HEK293 (cell line): ENCODE data around the gene TESK2.
A peak's percentile ranks its signal among the peaks of the same experiment; 100 is the strongest.

Experiments
- CTCF ChIA-PET: fragments of 350-600 bp; formaldehyde crosslinking; extraction: SDS; loops from one replicate; lab custom pipeline; 2021; ENCODE audit warnings: antibody characterized with exemption; lab: Yijun Ruan, JAX
- POLR2A ChIA-PET: fragments of 300-600 bp; formaldehyde crosslinking; extraction: SDS; loops from one replicate; lab custom pipeline; 2020; ENCODE audit warnings: antibody characterized with exemption, inconsistent platforms; lab: Yijun Ruan, JAX
- H3K27ac ChIP-seq: fragments of 200-500 bp; sonication (Bioruptor generic); 2 replicates; pipeline ENCODE4 v1.5.1; 2014; ENCODE audit warnings: low read depth, low read length, control low read depth, inconsistent platforms; ENCODE audit errors: extremely low read depth
- H3K36me3 ChIP-seq, 2 experiments: fragments of 200-500 bp in 1 of 2; sonication (Bioruptor generic) in 1 of 2; 1 replicate in 1 of 2; 2 replicates in 1 of 2; pipeline ENCODE4 v1.5.1; 2014 to 2017; ENCODE audit warnings: inconsistent platforms in 2 of 2, low read length in 2 of 2; ENCODE audit not compliant: control insufficient read depth in 2 of 2, insufficient read depth in 1 of 2
- H3K4me1 ChIP-seq: fragments of 200-500 bp; sonication (Bioruptor generic); 2 replicates; pipeline ENCODE4 v1.5.1; 2014; ENCODE audit warnings: mild to moderate bottlenecking, low read length, inconsistent platforms; ENCODE audit not compliant: control insufficient read depth, insufficient read depth
- H3K4me3 ChIP-seq: 2 replicates; pipeline ENCODE4 v1.5.1; 2011; ENCODE audit warnings: low read depth, mild to moderate bottlenecking, control low read depth, low read length, moderate library complexity
- H3K9me3 ChIP-seq: fragments of 200-500 bp; sonication (Bioruptor generic); 2 replicates; pipeline ENCODE4 v1.5.1; 2014; ENCODE audit warnings: low read depth, low read length, inconsistent platforms; ENCODE audit not compliant: control insufficient read depth, insufficient read depth
- INSM2 ChIP-seq: fragments of 450-650 bp; formaldehyde crosslinking; IDR thresholded peaks from 2 replicates; pipeline ENCODE4 v1.5.1; 2016; ENCODE audit warnings: missing biosample characterization, missing genetic modification characterization
- KLF8 ChIP-seq: fragments of 450-650 bp; formaldehyde crosslinking; IDR thresholded peaks from 2 replicates; pipeline ENCODE4 v1.5.1; 2016; ENCODE audit warnings: missing biosample characterization, missing genetic modification characterization
- REST ChIP-seq: fragments of 450-650 bp; formaldehyde crosslinking; IDR thresholded peaks from 2 replicates; pipeline ENCODE4 v1.5.1; 2016; ENCODE audit warnings: missing biosample characterization, missing genetic modification characterization
- ZBTB21 ChIP-seq: fragments of 450-650 bp; formaldehyde crosslinking; IDR thresholded peaks from 2 replicates; pipeline ENCODE4 v1.5.1; 2017; ENCODE audit warnings: missing biosample characterization, missing genetic modification characterization
- ZEB2 ChIP-seq: fragments of 450-650 bp; formaldehyde crosslinking; IDR thresholded peaks from 2 replicates; pipeline ENCODE4 v1.5.1; 2016; ENCODE audit warnings: missing biosample characterization, missing genetic modification characterization
- ZNF133 ChIP-seq: fragments of 450-650 bp; formaldehyde crosslinking; IDR thresholded peaks from 2 replicates; pipeline ENCODE4 v1.5.1; 2016; ENCODE audit warnings: missing biosample characterization, missing genetic modification characterization
- ZNF16 ChIP-seq: fragments of 450-650 bp; formaldehyde crosslinking; IDR thresholded peaks from 2 replicates; pipeline ENCODE4 v1.5.1; 2016; ENCODE audit warnings: low read depth, missing biosample characterization, missing genetic modification characterization
- ZNF280D ChIP-seq: fragments of 450-650 bp; formaldehyde crosslinking; IDR thresholded peaks from 2 replicates; pipeline ENCODE4 v1.5.1; 2016; ENCODE audit warnings: missing biosample characterization, missing genetic modification characterization
- ZNF449 ChIP-seq: fragments of 450-650 bp; formaldehyde crosslinking; IDR thresholded peaks from 2 replicates; pipeline ENCODE4 v1.5.1; 2017; ENCODE audit warnings: missing biosample characterization, mild to moderate bottlenecking, missing genetic modification characterization, moderate library complexity
- ZNF521 ChIP-seq: fragments of 450-650 bp; formaldehyde crosslinking; IDR thresholded peaks from 2 replicates; pipeline ENCODE4 v1.5.1; 2017; ENCODE audit warnings: missing biosample characterization, mild to moderate bottlenecking, missing genetic modification characterization
- ZNF560 ChIP-seq: fragments of 450-650 bp; formaldehyde crosslinking; IDR thresholded peaks from 2 replicates; pipeline ENCODE4 v1.5.1; 2017; ENCODE audit warnings: missing biosample characterization, missing genetic modification characterization, borderline replicate concordance
- ZNF626 ChIP-seq: fragments of 450-650 bp; sonication (Bioruptor Pico); formaldehyde crosslinking; IDR thresholded peaks from 2 replicates; pipeline ENCODE4 v1.5.1; 2018; ENCODE audit warnings: missing biosample characterization, missing genetic modification characterization, inconsistent platforms
- ZNF629 ChIP-seq: fragments of 450-650 bp; formaldehyde crosslinking; IDR thresholded peaks from 2 replicates; pipeline ENCODE4 v1.5.1; 2017; ENCODE audit warnings: missing biosample characterization, missing genetic modification characterization
- ZNF677 ChIP-seq: fragments of 450-650 bp; IDR thresholded peaks from 2 replicates; pipeline ENCODE4 v1.5.0; 2018; ENCODE audit warnings: missing biosample characterization, mild to moderate bottlenecking, missing genetic modification characterization, moderate library complexity
- TF ChIP-seq, protein P1 (sequence below): fragments of 450-650 bp; formaldehyde crosslinking; IDR thresholded peaks from 2 replicates; pipeline ENCODE4 v1.5.0; 2017; ENCODE audit warnings: missing biosample characterization, missing genetic modification characterization, borderline replicate concordance
- TF ChIP-seq, protein P2 (sequence below): fragments of 450-650 bp; formaldehyde crosslinking; IDR thresholded peaks from 2 replicates; pipeline ENCODE4 v1.5.1; 2016; ENCODE audit warnings: missing biosample characterization, missing genetic modification characterization

The TESK2 gene

DNA sequence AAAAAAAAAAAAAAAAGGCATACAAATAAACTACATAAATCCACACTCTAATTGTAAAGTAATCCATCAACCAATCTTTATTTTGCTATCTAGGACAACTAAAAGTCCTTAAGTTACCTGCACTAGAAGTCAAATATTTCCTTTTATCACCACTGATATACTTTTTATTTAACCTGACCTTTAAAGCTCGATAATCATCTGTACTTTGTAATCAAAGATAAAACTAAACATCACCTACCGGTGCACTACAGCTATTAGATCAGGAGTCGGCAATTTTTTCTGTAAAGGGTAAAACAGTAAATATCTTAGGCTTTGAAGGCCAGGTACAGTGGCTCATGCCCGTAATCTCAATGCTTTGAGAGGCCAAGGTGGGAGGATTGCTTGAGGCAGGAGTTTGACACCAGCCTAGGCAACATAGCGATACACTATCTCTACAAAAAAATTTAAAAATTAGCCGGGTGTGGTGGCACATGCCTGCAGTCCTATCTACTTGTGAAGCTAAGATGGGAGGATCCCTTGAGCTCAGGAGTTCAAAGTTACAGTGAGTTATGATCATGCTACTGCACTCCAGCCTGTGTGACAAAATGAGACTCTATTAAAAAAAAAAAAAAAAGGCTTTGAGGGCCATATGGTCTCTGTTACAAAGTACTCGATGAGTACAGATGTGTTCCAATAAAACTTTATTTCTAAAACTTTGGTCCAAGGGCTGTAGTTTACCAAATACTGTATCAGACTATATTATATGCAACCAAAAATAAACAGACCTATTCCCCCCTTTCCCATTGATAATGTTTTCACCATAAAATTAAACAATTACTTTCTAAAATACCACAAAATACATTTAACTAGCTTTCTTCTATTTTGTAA, 47.1 kb downstream of the TESK2 start (continued):
- TF ChIP-seq, protein P1, sequence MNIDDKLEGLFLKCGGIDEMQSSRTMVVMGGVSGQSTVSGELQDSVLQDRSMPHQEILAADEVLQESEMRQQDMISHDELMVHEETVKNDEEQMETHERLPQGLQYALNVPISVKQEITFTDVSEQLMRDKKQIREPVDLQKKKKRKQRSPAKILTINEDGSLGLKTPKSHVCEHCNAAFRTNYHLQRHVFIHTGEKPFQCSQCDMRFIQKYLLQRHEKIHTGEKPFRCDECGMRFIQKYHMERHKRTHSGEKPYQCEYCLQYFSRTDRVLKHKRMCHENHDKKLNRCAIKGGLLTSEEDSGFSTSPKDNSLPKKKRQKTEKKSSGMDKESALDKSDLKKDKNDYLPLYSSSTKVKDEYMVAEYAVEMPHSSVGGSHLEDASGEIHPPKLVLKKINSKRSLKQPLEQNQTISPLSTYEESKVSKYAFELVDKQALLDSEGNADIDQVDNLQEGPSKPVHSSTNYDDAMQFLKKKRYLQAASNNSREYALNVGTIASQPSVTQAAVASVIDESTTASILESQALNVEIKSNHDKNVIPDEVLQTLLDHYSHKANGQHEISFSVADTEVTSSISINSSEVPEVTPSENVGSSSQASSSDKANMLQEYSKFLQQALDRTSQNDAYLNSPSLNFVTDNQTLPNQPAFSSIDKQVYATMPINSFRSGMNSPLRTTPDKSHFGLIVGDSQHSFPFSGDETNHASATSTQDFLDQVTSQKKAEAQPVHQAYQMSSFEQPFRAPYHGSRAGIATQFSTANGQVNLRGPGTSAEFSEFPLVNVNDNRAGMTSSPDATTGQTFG (tag by site-specific recombination): no peak
- TF ChIP-seq KLF8 (tag by site-specific recombination) (no peak), ZEB2 (no peak)

- Histone ChIP-seq H3K4me3 (no peak overlapping the region), H3K4me1 (no peaks in the 10 kb centered on the region), H3K9me3 (no peaks in the 10 kb centered on the region), H3K36me3 (no peaks in the 10 kb centered on the region), H3K27ac (no peak overlapping the region)
- ChIA-PET CTCF (interaction anchor here (0.6 to 1.3 kb wide), 2 partner anchors 71 to 127 kb away, joined by 4 to 6 read pairs; no protein-coding TSS in a partner anchor), POLR2A (no interaction called here)
- TF ChIP-seq ZNF560 (no peak), ZNF449 (no peak), ZNF629 (peak; percentile 47), ZNF521 (tag by site-specific recombination) (no peak), INSM2 (tag by site-specific recombination) (no peak), ZNF677 (tag by site-specific recombination) (no peak), ZNF16 (tag by site-specific recombination) (no peak), REST (tag by site-specific recombination) (no peak), ZNF280D (tag by site-specific recombination) (no peak), ZEB2 (0 out of 2 replicates have a peak, but pooled peaks have one; percentile 29), ZNF133 (tag by site-specific recombination) (no peak), ZNF626 (tag by site-specific recombination) (no peak), ZBTB21 (tag by site-specific recombination) (0 out of 2 replicates have a peak, but pooled peaks have one; percentile 28)
- TF ChIP-seq, protein P1 (tag by site-specific recombination): no peak
- TF ChIP-seq, protein P2, sequence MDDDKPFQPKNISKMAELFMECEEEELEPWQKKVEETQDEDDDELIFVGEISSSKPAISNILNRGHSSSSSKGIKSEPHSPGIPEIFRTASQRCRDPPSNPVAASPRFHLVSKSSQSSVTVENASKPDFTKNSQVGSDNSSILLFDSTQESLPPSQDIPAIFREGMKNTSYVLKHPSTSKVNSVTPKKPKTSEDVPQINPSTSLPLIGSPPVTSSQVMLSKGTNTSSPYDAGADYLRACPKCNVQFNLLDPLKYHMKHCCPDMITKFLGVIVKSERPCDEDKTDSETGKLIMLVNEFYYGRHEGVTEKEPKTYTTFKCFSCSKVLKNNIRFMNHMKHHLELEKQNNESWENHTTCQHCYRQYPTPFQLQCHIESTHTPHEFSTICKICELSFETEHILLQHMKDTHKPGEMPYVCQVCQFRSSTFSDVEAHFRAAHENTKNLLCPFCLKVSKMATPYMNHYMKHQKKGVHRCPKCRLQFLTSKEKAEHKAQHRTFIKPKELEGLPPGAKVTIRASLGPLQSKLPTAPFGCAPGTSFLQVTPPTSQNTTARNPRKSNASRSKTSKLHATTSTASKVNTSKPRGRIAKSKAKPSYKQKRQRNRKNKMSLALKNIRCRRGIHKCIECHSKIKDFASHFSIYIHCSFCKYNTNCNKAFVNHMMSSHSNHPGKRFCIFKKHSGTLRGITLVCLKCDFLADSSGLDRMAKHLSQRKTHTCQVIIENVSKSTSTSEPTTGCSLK: no peak
Observed at GRCh38 chr1:45442272-45442671, 48.7 kb downstream of the TESK2 start.
